ENCODE results near the gene PURA.

DNA sequence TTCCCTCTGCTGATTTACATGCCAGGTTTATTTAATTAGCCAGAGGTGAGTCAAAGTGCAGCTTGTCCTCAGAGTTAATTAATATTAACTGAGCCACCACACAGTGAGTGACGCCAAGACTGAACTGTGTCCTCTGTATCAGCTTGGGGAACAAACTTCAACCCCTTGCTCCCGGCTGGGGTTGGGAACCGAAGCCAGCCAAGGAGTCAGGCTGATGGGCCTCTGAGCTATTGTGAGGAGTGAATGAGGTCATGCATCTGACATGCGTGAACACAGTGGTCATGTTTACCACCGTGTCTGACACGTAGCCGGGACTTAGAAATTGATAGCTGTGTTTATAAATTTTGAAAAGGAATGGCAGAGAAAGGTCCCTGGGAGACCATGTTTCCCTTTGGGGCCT is 28.9 kb downstream of the PURA start:
- TF ChIP-seq, protein P1, sequence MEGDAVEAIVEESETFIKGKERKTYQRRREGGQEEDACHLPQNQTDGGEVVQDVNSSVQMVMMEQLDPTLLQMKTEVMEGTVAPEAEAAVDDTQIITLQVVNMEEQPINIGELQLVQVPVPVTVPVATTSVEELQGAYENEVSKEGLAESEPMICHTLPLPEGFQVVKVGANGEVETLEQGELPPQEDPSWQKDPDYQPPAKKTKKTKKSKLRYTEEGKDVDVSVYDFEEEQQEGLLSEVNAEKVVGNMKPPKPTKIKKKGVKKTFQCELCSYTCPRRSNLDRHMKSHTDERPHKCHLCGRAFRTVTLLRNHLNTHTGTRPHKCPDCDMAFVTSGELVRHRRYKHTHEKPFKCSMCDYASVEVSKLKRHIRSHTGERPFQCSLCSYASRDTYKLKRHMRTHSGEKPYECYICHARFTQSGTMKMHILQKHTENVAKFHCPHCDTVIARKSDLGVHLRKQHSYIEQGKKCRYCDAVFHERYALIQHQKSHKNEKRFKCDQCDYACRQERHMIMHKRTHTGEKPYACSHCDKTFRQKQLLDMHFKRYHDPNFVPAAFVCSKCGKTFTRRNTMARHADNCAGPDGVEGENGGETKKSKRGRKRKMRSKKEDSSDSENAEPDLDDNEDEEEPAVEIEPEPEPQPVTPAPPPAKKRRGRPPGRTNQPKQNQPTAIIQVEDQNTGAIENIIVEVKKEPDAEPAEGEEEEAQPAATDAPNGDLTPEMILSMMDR (IDR thresholded peaks at IDR 0.05), result no peak
- TF ChIP-seq POLR2A (IDR thresholded peaks at IDR 0.05), result no peak

Data from body of pancreas (tissue), 4 donors.